Measurements from ENCODE around the gene NMT1.

Gene NMT1

DNA sequence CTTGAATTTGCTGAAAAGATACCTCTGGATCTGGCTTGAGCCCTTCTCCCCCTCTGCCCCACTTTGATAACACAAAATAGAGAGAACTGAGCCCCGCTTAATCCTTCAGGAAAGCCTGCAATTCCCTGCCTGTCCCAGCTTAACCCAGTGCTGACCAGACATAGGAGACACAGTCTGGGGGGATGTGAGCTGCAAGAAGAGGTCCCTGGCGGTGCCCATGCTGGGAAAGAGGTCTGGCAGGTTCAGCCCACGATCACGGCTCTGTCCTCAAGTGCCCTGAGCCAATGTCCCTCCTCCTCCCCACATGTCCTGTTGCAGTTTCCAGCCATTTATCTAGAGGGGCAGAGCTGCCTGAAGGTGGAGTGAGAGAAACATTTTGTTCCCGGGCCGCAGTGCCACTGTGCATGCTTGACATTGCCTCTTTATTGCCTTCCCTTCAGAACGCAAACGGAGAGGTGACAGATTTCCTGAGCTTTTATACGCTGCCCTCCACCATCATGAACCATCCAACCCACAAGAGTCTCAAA lies 42.2 kb downstream of the NMT1 start:
- TF ChIP-seq, protein P1, sequence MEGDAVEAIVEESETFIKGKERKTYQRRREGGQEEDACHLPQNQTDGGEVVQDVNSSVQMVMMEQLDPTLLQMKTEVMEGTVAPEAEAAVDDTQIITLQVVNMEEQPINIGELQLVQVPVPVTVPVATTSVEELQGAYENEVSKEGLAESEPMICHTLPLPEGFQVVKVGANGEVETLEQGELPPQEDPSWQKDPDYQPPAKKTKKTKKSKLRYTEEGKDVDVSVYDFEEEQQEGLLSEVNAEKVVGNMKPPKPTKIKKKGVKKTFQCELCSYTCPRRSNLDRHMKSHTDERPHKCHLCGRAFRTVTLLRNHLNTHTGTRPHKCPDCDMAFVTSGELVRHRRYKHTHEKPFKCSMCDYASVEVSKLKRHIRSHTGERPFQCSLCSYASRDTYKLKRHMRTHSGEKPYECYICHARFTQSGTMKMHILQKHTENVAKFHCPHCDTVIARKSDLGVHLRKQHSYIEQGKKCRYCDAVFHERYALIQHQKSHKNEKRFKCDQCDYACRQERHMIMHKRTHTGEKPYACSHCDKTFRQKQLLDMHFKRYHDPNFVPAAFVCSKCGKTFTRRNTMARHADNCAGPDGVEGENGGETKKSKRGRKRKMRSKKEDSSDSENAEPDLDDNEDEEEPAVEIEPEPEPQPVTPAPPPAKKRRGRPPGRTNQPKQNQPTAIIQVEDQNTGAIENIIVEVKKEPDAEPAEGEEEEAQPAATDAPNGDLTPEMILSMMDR (IDR thresholded peaks at IDR 0.05; ENCODE audit: extremely low read depth, insufficient read depth, missing control alignments) = no peak
- in situ Hi-C loops (cut with MboI; ENCODE audit: low pct_unique_long_range_greater_than_20kb, low sequenced_read_pairs, unreplicated experiment) = no loop called here
- no peak for DNase-seq (ENCODE audit: low spot score)

DNA sequence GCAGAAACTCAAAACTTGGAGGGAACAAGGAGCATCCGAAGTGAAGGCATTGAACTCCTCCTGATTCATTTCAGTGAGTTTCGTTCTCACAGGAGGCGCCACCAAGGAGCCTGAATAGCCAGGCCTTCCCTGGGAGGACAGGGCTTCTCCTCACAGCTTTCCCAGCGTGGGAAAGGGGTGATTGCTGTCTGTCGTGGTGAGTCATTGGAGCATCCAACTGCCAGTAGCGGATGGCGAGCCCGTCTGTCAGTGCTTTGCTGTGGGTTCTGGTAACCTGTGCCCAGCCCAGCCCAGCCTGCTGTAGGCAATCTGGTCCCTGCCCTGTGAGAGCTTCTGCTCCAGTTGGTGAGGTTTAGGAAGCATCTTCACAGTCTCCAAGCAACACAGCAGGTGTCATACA lies 42.9 kb downstream of the NMT1 start:
- in situ Hi-C loops (cut with MboI; ENCODE audit: low pct_unique_long_range_greater_than_20kb, low sequenced_read_pairs, unreplicated experiment) = no loop called here
- TF ChIP-seq, protein P1 (IDR thresholded peaks at IDR 0.05; ENCODE audit: extremely low read depth, insufficient read depth, missing control alignments) = no peak
- DNase-seq (ENCODE audit: low spot score) = no peak

DNA sequence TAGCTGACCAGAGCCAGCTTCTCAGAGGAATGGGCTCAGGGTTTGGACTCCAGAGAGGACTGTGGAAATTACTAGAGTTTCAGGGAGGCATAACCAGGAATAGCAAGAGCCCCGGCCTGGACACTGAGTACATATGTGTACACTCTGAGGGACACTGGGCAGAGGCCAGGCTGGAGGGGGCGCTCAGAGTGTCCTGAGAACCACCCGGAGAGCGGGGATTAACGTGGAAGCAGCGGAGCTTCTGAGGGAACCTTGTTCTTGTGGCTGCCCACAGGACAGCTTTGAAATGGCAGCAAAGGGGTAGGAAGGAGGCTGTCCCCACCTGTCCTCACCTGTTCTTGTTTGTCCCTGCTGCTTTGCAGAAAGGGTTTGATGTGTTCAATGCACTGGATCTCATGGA lies 43.4 kb downstream of the NMT1 start:
- TF ChIP-seq, protein P1 (IDR thresholded peaks at IDR 0.05; ENCODE audit: extremely low read depth, insufficient read depth, missing control alignments) = no peak
- DNase-seq (ENCODE audit: low spot score) = no peak
- in situ Hi-C loops (cut with MboI; ENCODE audit: low pct_unique_long_range_greater_than_20kb, low sequenced_read_pairs, unreplicated experiment) = no loop called here

DNA sequence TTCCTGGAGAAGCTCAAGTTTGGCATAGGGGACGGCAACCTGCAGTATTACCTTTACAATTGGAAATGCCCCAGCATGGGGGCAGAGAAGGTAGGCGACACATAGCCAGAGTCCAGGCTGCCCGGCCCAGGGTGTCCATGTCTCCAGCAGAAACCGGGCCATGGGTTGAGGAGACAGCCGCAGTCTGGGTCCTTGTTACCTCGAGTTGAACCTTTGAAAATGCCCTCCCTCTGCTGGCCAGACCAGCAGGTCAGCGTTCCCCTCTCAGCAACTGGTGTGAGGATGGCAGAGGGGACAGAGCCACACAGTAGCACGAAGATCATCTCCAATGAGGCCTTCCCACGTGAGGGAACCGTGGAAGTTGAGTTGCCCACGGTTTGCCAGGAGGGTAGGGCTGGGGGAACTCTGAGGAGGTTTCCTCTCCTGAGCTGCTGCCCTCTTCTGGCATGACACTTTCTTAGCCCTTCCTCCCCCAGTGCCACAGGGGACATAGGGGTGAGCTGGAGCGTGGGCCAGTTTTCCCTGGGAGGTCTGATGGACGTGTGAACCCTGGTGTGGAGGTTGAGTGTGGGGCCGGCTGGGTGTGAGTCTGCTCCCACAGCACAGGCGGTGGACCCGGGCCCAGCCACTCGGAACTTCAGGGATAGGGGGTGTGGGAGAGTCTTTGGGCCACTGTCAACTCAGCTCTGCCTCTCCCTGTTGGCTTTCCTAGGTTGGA lies 43.9 kb downstream of the NMT1 start:
- TF ChIP-seq, protein P1 (IDR thresholded peaks at IDR 0.05; ENCODE audit: extremely low read depth, insufficient read depth, missing control alignments) = no peak
- in situ Hi-C loops (cut with MboI; ENCODE audit: low pct_unique_long_range_greater_than_20kb, low sequenced_read_pairs, unreplicated experiment) = no loop called here

DNA sequence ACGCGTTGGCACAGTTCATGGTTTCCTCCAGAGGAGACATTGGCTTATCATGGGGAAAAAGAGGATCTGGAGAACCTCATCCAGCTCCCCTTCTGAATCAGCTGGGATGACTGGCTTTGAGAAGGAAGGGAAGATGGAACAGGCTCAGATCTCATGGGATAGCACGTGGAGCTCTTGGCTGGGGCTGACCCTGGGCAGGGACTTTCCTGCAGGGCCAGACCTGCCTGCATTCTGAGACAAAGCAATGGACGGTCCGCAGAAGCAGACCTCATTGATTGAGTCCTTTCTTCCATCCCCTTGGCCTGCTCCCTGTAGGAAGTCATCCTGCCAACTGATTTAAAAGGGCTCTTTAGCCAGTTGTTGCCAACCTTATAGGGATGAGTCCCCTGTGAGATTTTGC lies 45.0 kb downstream of the NMT1 start:
- DNase-seq (ENCODE audit: low spot score) = no peak
- in situ Hi-C loops (cut with MboI; ENCODE audit: low pct_unique_long_range_greater_than_20kb, low sequenced_read_pairs, unreplicated experiment) = no loop called here
- TF ChIP-seq, protein P1 (IDR thresholded peaks at IDR 0.05; ENCODE audit: extremely low read depth, insufficient read depth, missing control alignments) = no peak

More for the DNA sequence above, 43.9 kb downstream of the NMT1 start:
- DNase-seq (ENCODE audit: low spot score) = no peak

DNA sequence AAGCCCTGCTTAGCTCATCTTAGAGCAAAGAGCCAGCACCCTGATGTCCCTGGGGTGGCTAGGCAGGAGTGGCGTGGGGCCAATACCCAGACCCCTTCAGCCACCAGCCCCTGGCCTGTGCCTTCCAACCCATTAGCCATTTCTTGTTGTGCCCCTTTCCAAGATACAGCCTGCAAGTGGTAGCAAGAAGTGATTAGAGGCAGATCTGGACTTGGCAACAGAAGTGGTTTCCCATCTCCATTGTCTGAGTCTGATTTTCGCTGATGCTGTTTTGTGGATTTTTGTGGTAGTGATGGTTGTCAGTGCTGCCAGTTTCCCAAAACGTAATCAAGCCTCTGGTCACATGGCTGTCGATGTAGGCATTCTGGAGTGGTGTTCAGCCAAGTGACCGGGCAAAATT lies 45.5 kb downstream of the NMT1 start:
- no peak for DNase-seq (ENCODE audit: low spot score)
- in situ Hi-C loops (cut with MboI; ENCODE audit: low pct_unique_long_range_greater_than_20kb, low sequenced_read_pairs, unreplicated experiment) = no loop called here
- TF ChIP-seq, protein P1 (IDR thresholded peaks at IDR 0.05; ENCODE audit: extremely low read depth, insufficient read depth, missing control alignments) = no peak

Measured in GM13977 (cell line).